ENCODE results near the gene MAGI3.

The MAGI3 gene

GRCh38 chr1:113630340-113631327 is 240.3 kb downstream of the MAGI3 start (continued):
- TF ChIP-seq ZNF621 (tag by site-specific recombination; IDR thresholded peaks at IDR 0.05) (no peak), ZNF292 (tag by site-specific recombination; IDR thresholded peaks at IDR 0.05; ENCODE audit: borderline replicate concordance, low read depth) (no peak)

- Histone ChIP-seq H3K36me3 (ENCODE audit: control insufficient read depth in 2 of 2, insufficient read depth in 1 of 2, low read length in 2 of 2) (peaks cover 0 to 18% of the 10 kb centered on the region in 2 experiments; a peak in 1 of 3 replicates), H3K4me3 (ENCODE audit: low read depth, low read length) (no peak overlapping the region), H3K27ac (ENCODE audit: extremely low read depth, low read depth, low read length) (no peak overlapping the region), H3K9me3 (ENCODE audit: control insufficient read depth, insufficient read depth, low read depth, low read length) (no peaks in the 10 kb centered on the region), H3K4me1 (ENCODE audit: control insufficient read depth, insufficient read depth, low read length) (no peaks in the 10 kb centered on the region)
- ChIA-PET CTCF (no interaction called here), POLR2A (no interaction called here)
- TF ChIP-seq ZNF155 (tag by site-specific recombination; IDR thresholded peaks at IDR 0.05) (no peak), ZNF664 (tag by site-specific recombination; IDR thresholded peaks at IDR 0.05) (no peak), TRIM28 (IDR thresholded peaks at IDR 0.05; ENCODE audit: borderline replicate concordance, low read length) (no peak), ZNF76 (tag by site-specific recombination; IDR thresholded peaks at IDR 0.05; ENCODE audit: borderline replicate concordance, low read depth) (no peak), HOXA7 (CRISPR knock-in tag; IDR thresholded peaks at IDR 0.05; ENCODE audit: borderline replicate concordance) (no peak), ZNF514 (tag by site-specific recombination; IDR thresholded peaks at IDR 0.05) (no peak), TSHZ1 (tag by site-specific recombination; IDR thresholded peaks at IDR 0.05; ENCODE audit: borderline replicate concordance) (no peak), ZNF121 (tag by site-specific recombination; IDR thresholded peaks at IDR 0.05) (no peak), HOXC10 (CRISPR knock-in tag; IDR thresholded peaks at IDR 0.05) (no peak), ZSCAN18 (tag by site-specific recombination; IDR thresholded peaks at IDR 0.05) (no peak), ZNF423 (tag by site-specific recombination; IDR thresholded peaks at IDR 0.05) (no peak), ZNF311 (tag by site-specific recombination; IDR thresholded peaks at IDR 0.05; ENCODE audit: borderline replicate concordance) (no peak)
Observed at GRCh38 chr1:113641396-113641795, 251.1 kb downstream of the MAGI3 start.

GRCh38 chr1:113647164-113647563 is 256.8 kb downstream of the MAGI3 start:
- ChIA-PET CTCF (no interaction called here), POLR2A (no interaction called here)
- Histone ChIP-seq H3K36me3 (ENCODE audit: control insufficient read depth in 2 of 2, insufficient read depth in 1 of 2, low read length in 2 of 2) (peaks cover 0 to 22% of the 10 kb centered on the region in 2 experiments; a peak in 2 of 3 replicates), H3K4me1 (ENCODE audit: control insufficient read depth, insufficient read depth, low read length) (no peaks in the 10 kb centered on the region), H3K9me3 (ENCODE audit: control insufficient read depth, insufficient read depth, low read depth, low read length) (no peaks in the 10 kb centered on the region), H3K4me3 (ENCODE audit: low read depth, low read length) (no peak overlapping the region), H3K27ac (ENCODE audit: extremely low read depth, low read depth, low read length) (no peak overlapping the region)
- no peak for TF ChIP-seq ZNF791 (tag by site-specific recombination; IDR thresholded peaks at IDR 0.05)
